ENCODE results near the gene DHRS1.
A peak's percentile ranks its signal among the peaks of the same experiment; 100 is the strongest.
"Not testable (repeated sequence)": the region's sequence is repeated elsewhere in the genome, so short reads cannot be mapped to it uniquely, and the experiment has no call there.

DHRS1 gene

GRCh38 chr14:24246765-24247212 is 52.8 kb downstream of the DHRS1 start:
- DNase-seq (ENCODE audit: low spot score): peak; percentile 23

GRCh38 chr14:24245350-24245749 is 54.2 kb downstream of the DHRS1 start:
- DNase-seq (ENCODE audit: low spot score): not testable (repeated sequence)

- DNase-seq (ENCODE audit: low spot score): peak; percentile 74
Measured at GRCh38 chr14:24243336-24243836, 56.2 kb downstream of the DHRS1 start.

GRCh38 chr14:24241829-24242443 is 57.6 kb downstream of the DHRS1 start:
- DNase-seq (ENCODE audit: low spot score): peak; percentile 93
